Heart left ventricle (tissue), 16 donors: ENCODE results near the gene TBC1D1. TPM values are rescaled to one million over a fixed set of nuclear protein-coding genes. Genes with fewer than 3 reads are reported as not detected.

Experiments used
- ATAC-seq, 4 donors: fragments of 200-7000 bp; cut with Tn5 transposase; one replicate each; pipeline ENCODE4 v1.9.1; 2020 to 2022; ENCODE audit warnings: moderate library complexity in 4 of 4, mild to moderate bottlenecking in 3 of 4, moderate number of reproducible peaks in 1 of 4
- DNase-seq, 5 donors: peaks; one replicate each; pipeline ENCODE4 v3.0.0-alpha.2; 2020
- H3K27ac ChIP-seq, 12 donors: fragments of 200-600 bp; sonication (generic) in 4 of 12; one replicate each; pipeline versions ENCODE4 v1.5.0 to v1.8.0; 2016 to 2022; ENCODE audit warnings: mild to moderate bottlenecking in 2 of 12
- H3K27me3 ChIP-seq, 9 donors: fragments of 200-600 bp; sonication (generic) in 2 of 9; one replicate each; pipeline versions ENCODE4 v1.5.1 to v1.8.0; 2016 to 2022; ENCODE audit warnings: mild to moderate bottlenecking in 3 of 9
- H3K36me3 ChIP-seq, 9 donors: fragments of 200-600 bp; sonication (generic) in 2 of 9; one replicate each; pipeline versions ENCODE4 v1.5.0 to v1.8.0; 2018 to 2022; ENCODE audit warnings: mild to moderate bottlenecking in 2 of 9
- H3K4me1 ChIP-seq, 12 donors: fragments of 200-600 bp; sonication (generic) in 4 of 12; one replicate each; pipeline versions ENCODE4 v1.5.0 to v1.8.0; 2016 to 2022; ENCODE audit warnings: mild to moderate bottlenecking in 3 of 12
- H3K4me3 ChIP-seq, 12 donors: fragments of 200-600 bp; sonication (generic) in 4 of 12; one replicate each; pipeline versions ENCODE4 v1.5.0 to v1.8.0; 2017 to 2022; ENCODE audit warnings: mild to moderate bottlenecking in 9 of 12, moderate library complexity in 4 of 12
- H3K9me3 ChIP-seq, 12 donors: fragments of 200-600 bp; sonication (generic) in 4 of 12; one replicate each; pipeline versions ENCODE4 v1.5.0 to v1.8.0; 2016 to 2022; ENCODE audit warnings: mild to moderate bottlenecking in 1 of 12
- POLR2A ChIP-seq, 2 donors: fragments of 450-650 bp; IDR thresholded peaks; one replicate each; pipeline ENCODE4 v1.6.1; 2017; ENCODE audit warnings: antibody characterized with exemption in 2 of 2, mild to moderate bottlenecking in 2 of 2, moderate library complexity in 2 of 2
- WGBS, 4 donors: extraction: QIAGEN DNeasy Blood & Tissue Kit in 2 of 4; methylation state at CpG; one replicate each; pipeline versions ENCODE4 v1.1.5 to v1.1.7; 2013 to 2018; 5-methylcytosine and 5-hydroxymethylcytosine counted together
- intact Hi-C, 10 donors: fragments of 100-400 bp; cut with DNase I; formaldehyde crosslinking; loops; one replicate each; pipeline versions ENCODE4 v1.11.1 to v1.14.2; 2022
- polyA plus RNA-seq, 2 donors: library from polyadenylated mRNA; stranded (reverse); fragments of 200-250 nt; gene quantifications; one replicate each; pipeline ENCODE4 v1.2.3, GENCODE V29; 2013
- total RNA-seq, 9 donors: library from RNA; depleted of rRNA in 2 of 9; stranded (reverse); fragments of >200 nt in 2 of 9; fragmentation: NEBNext Ultra II Directional in 3 of 9; extraction: Animal tissue kit (Norgen Biotek cat#: 25700) in 3 of 9; gene quantifications; one replicate each; pipeline versions ENCODE4 v1.1.0 to v1.2.4, GENCODE V29; 2016 to 2023
- TF ChIP-seq, protein P1 (sequence below), 12 donors: fragments of 200-600 bp; sonication (generic) in 4 of 12; IDR thresholded peaks; one replicate each; pipeline versions ENCODE4 v1.5.0 to v1.8.0; 2018 to 2022; ENCODE audit warnings: antibody characterized with exemption in 12 of 12, mild to moderate bottlenecking in 5 of 12
- donor health status: ischemic (EF 13 %, LVEDD 7.1; RV severe dilation, severe dysfunction).
- donor health status: healthy with polysubstance abuse.
- donor health status: DM: no; HTN: yes; CAD: no.
- donor health status: DM: no; HTN: no; CAD: no.
- donor health status: ischemic (EF 25% LVEDD 6.9; RV normal size, moderate dysfunction).
- donor health status: ischemic (EF 25% LVEDD 5.7; RV mildly dilated, moderate dysfunction).
- donor health status: healthy.
- donor health status: DM: yes; HTN: yes; CAD: no.
- donor health status: ischemic (EF 35%, LVEDD 5.7; RV mildly dilated, moderate dysfunction).
- donor health status: nonischemic (EF 11% LVEDD 7.7; RV severe dilation, severe dysfunction).
- donor health status: DM: yes; HTN: yes; CAD: no.
- donor health status: PGD.
- donor health status: ischemic (EF 29% LVEDD 5.4; RV normal size, mild dysfunction).
- donor health status: nonischemic (EF 23%, LVEDD 6.1; RV moderate dilation, normal function).

The TBC1D1 gene
- total and polyA plus RNA-seq, 11 donors = 81.7 to 269 (median 140) TPM

DNA sequence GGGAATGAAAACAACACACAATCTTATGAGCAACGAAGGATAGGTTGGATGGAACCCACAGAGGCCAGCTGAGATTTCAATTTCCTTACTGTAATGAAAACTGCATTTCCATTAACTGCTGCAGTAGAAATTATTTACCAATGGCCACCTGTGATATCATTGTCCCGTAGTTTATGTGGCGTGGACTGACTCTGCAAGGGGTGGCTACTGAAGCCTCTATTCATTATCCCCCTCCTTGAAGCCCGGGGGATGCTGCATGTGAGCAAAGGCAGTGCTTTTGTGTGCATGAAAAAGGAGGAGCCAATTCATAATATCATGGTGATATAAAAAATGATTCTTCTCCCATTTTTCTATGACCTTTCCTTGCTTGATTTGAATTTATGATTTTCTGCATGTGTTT is 277.1 kb downstream of the TBC1D1 start:
- Histone ChIP-seq H3K27ac (no peak overlapping the region), H3K4me1 (peaks cover 0 to 41% (median 0%) of the 10 kb centered on the region in 12 donors), H3K9me3 (peaks cover 0 to 7% (median 0%) of the 10 kb centered on the region in 12 donors), H3K27me3 (no peaks in the 10 kb centered on the region), H3K36me3 (no peaks in the 10 kb centered on the region), H3K4me3 (no peak overlapping the region)
- no peak for ATAC-seq
- intact Hi-C loops = loop anchor here in 1 of 10 donors (5.0 kb wide), 1 partner anchor 86 kb away; no protein-coding TSS in a partner anchor
- 79 to 92% (median 83%) methylated on average over 4 of the region's 4 CpGs for WGBS, 4 donors
- DNase-seq = no peak
- TF ChIP-seq, protein P1, sequence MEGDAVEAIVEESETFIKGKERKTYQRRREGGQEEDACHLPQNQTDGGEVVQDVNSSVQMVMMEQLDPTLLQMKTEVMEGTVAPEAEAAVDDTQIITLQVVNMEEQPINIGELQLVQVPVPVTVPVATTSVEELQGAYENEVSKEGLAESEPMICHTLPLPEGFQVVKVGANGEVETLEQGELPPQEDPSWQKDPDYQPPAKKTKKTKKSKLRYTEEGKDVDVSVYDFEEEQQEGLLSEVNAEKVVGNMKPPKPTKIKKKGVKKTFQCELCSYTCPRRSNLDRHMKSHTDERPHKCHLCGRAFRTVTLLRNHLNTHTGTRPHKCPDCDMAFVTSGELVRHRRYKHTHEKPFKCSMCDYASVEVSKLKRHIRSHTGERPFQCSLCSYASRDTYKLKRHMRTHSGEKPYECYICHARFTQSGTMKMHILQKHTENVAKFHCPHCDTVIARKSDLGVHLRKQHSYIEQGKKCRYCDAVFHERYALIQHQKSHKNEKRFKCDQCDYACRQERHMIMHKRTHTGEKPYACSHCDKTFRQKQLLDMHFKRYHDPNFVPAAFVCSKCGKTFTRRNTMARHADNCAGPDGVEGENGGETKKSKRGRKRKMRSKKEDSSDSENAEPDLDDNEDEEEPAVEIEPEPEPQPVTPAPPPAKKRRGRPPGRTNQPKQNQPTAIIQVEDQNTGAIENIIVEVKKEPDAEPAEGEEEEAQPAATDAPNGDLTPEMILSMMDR (IDR thresholded peaks at IDR 0.05) = no peak
- no peak for TF ChIP-seq POLR2A (IDR thresholded peaks at IDR 0.05)

DNA sequence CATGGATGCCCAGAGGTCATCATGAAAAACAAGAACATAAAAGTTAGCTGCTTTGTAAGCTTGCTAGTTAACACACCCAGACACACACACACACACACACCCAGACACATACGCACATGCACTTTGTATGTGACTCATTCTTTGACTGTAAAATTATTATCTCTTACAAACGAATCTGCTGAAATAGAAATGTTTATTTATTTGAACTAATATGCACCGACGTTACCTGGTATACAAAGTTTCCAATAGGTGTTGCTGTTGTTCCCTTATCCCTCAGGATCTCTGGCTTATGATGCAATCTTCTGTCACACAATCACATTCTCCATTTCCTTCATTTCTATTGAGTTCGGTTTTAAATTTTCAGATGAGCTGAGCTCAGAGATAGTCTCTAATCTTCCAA is 278.6 kb downstream of the TBC1D1 start:
- TF ChIP-seq POLR2A (IDR thresholded peaks at IDR 0.05) = no peak
- TF ChIP-seq, protein P1 (IDR thresholded peaks at IDR 0.05) = no peak
- intact Hi-C loops = loop anchor here in 1 of 10 donors (5.0 kb wide), 1 partner anchor 87 kb away; no protein-coding TSS in a partner anchor
- Histone ChIP-seq H3K9me3 (peaks cover 0 to 2% (median 0%) of the 10 kb centered on the region in 12 donors), H3K4me1 (peaks cover 0 to 47% (median 0%) of the 10 kb centered on the region in 12 donors), H3K27me3 (no peaks in the 10 kb centered on the region), H3K4me3 (no peak overlapping the region), H3K27ac (no peak overlapping the region), H3K36me3 (no peaks in the 10 kb centered on the region)
- DNase-seq = no peak
- no peak for ATAC-seq
- 82 to 93% (median 90%) methylated on average over 5 of the region's 5 CpGs for WGBS, 4 donors

DNA sequence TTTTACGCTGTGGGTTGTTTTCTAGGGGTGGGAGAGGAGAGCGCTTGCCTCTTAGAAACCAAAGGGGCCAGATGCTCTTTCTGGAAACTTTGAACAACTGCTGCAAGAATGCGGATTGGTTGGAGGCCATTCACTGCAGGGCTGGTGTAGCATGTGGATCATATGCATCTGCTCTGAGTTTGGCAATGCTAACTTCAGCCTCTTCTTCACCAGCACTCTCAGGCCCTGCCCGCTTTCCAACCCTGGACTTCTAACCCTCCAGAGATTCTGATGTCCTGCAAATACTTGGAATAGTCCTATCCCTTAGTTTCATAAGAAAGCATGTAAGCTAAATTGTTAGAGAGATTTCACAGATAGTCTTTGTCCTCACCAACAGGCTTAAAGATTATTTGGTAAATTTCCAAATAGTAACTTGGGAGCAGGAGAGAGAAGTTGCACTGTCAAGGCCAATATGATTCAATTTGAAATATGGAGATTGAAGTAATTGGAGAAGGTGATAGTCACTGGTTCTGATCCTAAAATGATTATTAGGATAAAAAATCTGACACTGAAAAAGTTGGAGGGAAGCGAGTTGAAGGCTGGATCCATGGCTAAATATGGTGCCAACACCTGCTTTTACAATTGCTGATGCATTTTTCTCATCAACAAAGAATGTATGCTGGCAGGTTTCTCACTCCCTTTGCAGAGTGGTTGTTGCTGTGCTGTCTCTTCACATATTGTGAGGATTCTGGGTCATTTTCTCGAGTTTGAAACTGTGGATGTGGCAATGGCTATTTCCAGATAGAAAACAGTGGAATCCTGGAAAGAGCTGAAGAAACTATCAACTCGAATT is 279.7 kb downstream of the TBC1D1 start:
- no peaks in the 10 kb centered on the region for H3K36me3 ChIP-seq
- ATAC-seq (no peak), DNase-seq (no peak)
- no peak overlapping the region for H3K4me3 ChIP-seq
- peaks cover 0 to 54% (median 0%) of the 10 kb centered on the region in 12 donors for H3K4me1 ChIP-seq
- H3K27ac ChIP-seq = no peak overlapping the region
- TF ChIP-seq, protein P1 (IDR thresholded peaks at IDR 0.05) = no peak
- no peak for TF ChIP-seq POLR2A (IDR thresholded peaks at IDR 0.05)
- no peaks in the 10 kb centered on the region for H3K9me3 ChIP-seq
- WGBS, 4 donors = 80 to 82% (median 81%) methylated on average over 7 of the region's 7 CpGs
- H3K27me3 ChIP-seq = no peaks in the 10 kb centered on the region
- intact Hi-C loops = loop anchor here in 1 of 10 donors (10.0 kb wide), 1 partner anchor 684 kb away; the partner anchor contains the start of gene TLR6

GRCh38 chr4:38172078-38172477 is 281.2 kb downstream of the TBC1D1 start:
- 84 to 93% (median 86%) methylated on average over 6 of the region's 6 CpGs for WGBS, 4 donors
- Histone ChIP-seq H3K27ac (no peak overlapping the region), H3K36me3 (no peaks in the 10 kb centered on the region), H3K9me3 (no peaks in the 10 kb centered on the region), H3K4me1 (peaks cover 0 to 55% (median 4%) of the 10 kb centered on the region in 12 donors), H3K27me3 (no peaks in the 10 kb centered on the region), H3K4me3 (no peak overlapping the region)
- DNase-seq (no peak), ATAC-seq (no peak)
- TF ChIP-seq, protein P1 (IDR thresholded peaks at IDR 0.05) = no peak
- intact Hi-C loops = loop anchor here in 1 of 10 donors (10.0 kb wide), 1 partner anchor 683 kb away; the partner anchor contains the start of gene TLR6
